ENCODE data around the gene ZNF654. TPM values are rescaled to one million over a fixed set of nuclear protein-coding genes. Genes with fewer than 3 reads are reported as not detected.
"Not testable (repeated sequence)": the region's sequence is repeated elsewhere in the genome, so short reads cannot be mapped to it uniquely, and the experiment has no call there.

ZNF654 gene
- polyA plus RNA-seq, 4 donors = 16.2 to 23.7 (median 19.4) TPM

- no peak for DNase-seq (ENCODE audit: low read depth in 4 of 4, low spot score in 2 of 4)
Observed at GRCh38 chr3:88133711-88134263, 74.7 kb downstream of the ZNF654 start.

GRCh38 chr3:88137836-88138235, 78.8 kb downstream of the ZNF654 start:
- no peak for DNase-seq (ENCODE audit: low read depth in 4 of 4, low spot score in 2 of 4)

DNA sequence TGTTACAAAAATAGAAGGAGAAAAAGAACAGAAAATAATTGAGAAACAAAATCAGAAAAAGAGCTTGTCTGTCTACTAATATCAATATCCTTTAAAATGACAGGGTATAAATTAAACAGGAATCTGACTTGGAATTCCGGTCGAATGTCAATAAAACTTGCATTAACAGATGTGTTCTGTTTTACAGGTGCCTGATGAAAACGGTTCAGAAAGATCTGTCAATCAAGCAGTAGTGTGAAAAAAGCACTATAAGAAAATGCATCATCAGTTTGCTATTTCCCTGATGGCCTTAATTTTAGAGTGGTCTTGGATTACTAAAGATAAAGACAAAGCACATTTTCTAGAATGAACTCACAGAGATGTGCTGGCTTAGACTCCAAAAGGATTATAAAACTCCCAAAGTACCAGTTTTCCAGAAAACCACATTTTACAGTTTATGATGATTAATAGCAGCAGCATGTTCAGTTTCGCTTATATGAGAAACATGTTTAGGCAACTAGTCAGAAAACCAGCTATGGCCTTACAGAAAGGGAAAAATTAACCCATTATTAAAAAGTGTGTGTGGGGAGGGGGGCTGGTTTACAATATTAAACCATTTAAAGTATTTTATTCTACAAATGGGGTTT, 82.5 kb downstream of the ZNF654 start:
- no peak for DNase-seq (ENCODE audit: low read depth in 4 of 4, low spot score in 2 of 4)

DNA sequence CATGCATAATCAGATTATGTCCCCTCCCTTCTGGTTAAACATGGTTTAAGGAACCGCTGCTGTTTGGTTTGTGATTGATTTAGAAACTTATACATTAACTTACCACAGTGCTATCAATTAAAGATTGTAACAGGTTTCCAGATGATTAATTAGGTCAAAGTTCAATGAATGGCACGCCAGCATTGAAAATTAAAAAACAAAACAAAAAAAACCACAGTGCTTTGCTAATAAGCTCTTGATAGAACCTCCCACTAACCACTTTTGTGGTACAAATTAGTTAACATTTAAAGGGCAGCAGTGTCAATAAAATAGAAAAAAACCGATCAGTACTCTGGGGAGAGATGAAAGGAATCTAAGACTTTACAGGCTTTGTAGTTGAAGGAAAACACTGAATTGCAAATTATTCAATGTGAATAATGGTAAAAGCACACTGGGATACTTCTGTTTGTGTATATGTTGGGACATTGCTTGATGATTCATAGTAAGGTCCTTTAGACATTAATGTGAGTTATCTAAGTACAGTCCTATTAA, 83.1 kb downstream of the ZNF654 start:
- no peak for DNase-seq (ENCODE audit: low read depth in 4 of 4, low spot score in 2 of 4)

DNA sequence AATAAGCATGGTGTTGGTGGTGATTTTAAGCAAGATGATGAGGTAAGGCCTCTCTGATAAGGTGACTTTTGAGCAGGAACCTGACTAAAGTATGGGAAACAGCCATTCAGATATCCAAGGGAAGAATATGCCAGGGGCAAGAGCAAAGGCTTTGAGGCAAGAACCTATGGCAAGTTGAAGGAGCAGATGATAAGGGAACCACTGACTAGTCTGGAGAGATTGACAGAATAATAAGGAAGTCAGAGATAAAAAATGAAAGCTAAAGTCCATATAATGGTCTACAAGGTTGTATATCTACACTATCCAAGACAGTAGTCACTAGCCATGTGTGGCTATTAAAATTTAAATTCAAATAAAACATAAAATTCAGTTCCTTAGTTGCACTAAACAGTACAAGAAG, 88.2 kb downstream of the ZNF654 start:
- DNase-seq (ENCODE audit: low read depth in 4 of 4, low spot score in 2 of 4) = no peak

DNA sequence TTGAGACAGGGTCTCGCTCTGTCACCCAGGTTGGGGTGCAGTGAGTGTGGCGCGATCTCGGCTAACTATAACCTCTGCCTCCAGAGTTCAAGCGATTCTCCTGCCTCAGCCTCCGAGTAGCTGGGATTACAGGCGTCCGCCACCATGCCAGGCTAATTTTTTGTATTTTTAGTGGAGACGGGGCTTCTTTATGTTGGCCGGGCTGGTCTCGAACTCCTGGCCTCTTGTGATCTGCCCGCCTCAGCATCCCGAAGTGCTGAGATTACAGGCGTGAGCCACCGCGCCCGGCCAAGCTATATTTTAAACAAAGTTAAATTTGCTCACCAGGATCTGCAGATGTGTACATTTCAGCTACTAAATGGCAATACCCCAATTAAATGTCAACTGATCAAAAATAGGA, 89.6 kb downstream of the ZNF654 start:
- no peak for DNase-seq (ENCODE audit: low read depth in 4 of 4, low spot score in 2 of 4)

GRCh38 chr3:88149101-88149508, 90.0 kb downstream of the ZNF654 start:
- peak in 2 of 4 donors; percentile 21 to 34 for DNase-seq (ENCODE audit: low read depth in 4 of 4, low spot score in 2 of 4)

DNA sequence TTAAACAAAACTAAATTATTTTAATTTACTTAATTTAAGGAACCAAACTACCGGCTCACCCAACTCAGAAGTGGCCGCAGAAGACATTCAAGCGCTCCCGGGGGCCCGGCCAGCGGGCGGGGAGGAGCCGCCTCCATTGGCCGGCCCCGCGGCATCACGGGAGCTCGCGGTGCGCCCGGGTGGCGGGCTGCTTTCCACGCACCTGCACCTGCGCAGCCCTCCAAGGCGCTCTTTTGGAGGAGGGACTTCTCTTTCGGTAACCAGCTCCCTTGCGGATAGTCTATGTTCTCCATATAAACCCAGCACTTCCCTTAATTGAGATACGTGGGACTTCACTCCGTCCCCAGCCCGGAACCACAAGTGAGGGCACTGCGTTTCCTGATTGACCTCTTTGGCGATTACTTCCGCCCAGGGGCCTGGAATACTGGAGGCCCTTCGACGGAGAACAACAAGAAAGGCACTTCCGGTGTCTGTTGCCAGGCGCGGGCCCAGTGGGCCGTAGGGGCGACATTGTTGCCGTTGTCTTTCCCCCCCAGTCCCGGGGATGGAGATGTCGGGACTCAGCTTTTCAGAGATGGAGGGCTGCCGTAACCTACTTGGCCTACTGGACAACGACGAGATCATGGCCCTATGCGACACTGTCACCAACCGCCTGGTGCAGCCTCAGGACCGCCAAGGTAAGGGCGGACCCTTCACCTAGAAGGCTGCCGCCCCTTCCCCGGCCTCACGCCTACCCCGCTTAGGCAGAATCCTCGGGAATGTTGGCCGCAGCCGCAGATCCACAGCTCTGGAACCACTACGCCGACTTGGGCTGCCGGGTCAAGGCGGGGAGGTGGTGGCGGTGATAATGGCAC, 90.7 kb downstream of the ZNF654 start, which contains the start of gene C3orf38:
Gene C3orf38 (plus strand): TSS at position 451 of the 854 bp plus-strand sequence. CDS start 94 bp downstream, at position 545.
- DNase-seq (ENCODE audit: low read depth in 4 of 4, low spot score in 2 of 4) = peak; percentile 84 to 97 (median 88)

GRCh38 chr3:88150371-88150770, 91.3 kb downstream of the ZNF654 start:
- DNase-seq (ENCODE audit: low read depth in 4 of 4, low spot score in 2 of 4) = peak in 2 of 4 donors; percentile 11 to 29

GRCh38 chr3:88150806-88151205, 91.8 kb downstream of the ZNF654 start:
- DNase-seq (ENCODE audit: low read depth in 4 of 4, low spot score in 2 of 4) = peak in 1 of 4 donors; percentile 6

GRCh38 chr3:88151358-88151757, 92.3 kb downstream of the ZNF654 start:
- DNase-seq (ENCODE audit: low read depth in 4 of 4, low spot score in 2 of 4) = no peak

- DNase-seq (ENCODE audit: low read depth in 4 of 4, low spot score in 2 of 4) = no peak
Observed at GRCh38 chr3:88152841-88153240, 93.8 kb downstream of the ZNF654 start.

- DNase-seq (ENCODE audit: low read depth in 4 of 4, low spot score in 2 of 4) = no peak
Observed at GRCh38 chr3:88166419-88166971, 107.4 kb downstream of the ZNF654 start.

DNA sequence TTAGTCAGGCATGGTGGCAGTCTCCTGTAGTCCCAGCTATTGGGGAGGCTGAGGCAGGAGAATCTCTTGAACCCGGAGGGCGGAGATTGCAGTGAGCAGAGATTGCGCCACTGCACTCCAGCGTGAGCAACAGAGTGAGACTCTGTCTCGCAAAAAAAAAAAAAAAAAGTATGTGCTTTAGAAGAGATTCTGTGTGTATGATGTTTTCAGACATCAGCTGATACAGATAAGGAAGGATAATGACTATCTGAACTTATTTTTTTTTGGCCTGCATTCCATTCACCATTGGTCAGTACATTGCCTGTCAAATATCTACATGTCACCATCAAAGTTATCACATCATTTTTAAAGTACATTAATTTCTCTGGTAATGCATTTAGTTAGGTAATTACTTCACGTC, 108.1 kb downstream of the ZNF654 start:
- no peak for DNase-seq (ENCODE audit: low read depth in 4 of 4, low spot score in 2 of 4)

GRCh38 chr3:88167704-88168103, 108.6 kb downstream of the ZNF654 start:
- no peak for DNase-seq (ENCODE audit: low read depth in 4 of 4, low spot score in 2 of 4)

DNA sequence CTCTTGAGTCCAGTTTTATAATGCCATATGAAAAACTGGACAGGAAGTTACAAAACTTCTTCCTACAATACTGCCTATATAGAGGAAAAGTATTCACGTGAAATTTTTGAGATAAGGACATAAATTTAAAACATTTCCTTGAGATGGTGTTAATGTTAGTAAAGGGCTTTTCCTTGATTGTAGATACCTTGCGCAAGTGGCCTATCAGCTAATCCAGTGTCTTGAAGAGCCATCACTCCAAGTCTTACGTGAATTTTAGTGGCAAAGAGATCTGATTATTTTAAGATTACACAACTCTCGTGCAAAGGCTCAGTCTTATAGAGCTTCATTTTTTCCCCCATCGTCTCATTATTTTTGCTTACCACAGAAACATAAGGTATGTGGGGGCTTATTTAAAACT, 109.1 kb downstream of the ZNF654 start:
- DNase-seq (ENCODE audit: low read depth in 4 of 4, low spot score in 2 of 4) = no peak

DNA sequence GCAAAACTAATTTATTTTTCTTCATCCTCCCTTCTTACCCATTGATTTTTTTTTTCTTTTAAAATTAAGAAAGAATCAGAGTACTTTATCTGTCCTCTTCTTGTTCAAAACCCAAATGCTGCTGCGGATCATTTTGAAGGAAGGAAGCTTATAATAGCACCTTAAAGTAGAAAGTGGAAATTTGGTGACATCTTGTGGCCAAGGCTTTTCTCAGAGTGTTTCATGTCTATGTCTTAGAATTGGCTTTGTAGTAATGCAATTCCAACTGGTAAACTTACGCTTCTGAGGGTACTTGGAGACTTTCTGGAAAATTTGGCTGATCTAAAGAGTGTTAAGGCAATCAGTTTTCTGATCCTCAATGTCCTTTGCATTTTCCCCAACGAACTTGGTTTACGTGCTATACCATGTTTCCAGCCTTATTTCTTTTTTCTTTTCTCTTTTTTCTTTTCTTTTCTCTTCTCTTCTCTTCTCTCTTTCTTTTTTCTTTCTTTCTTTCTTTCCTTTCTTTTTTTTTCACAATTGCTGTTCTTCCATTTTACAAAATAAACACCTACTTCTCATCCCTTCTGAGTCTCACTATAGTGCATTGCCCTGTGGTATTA, 121.4 kb downstream of the ZNF654 start:
- DNase-seq (ENCODE audit: low read depth in 4 of 4, low spot score in 2 of 4) = peak in 2 of 4 donors; percentile 15 to 45

- DNase-seq (ENCODE audit: low read depth in 4 of 4, low spot score in 2 of 4) = not testable (repeated sequence)
Observed at GRCh38 chr3:88182165-88182918, 123.3 kb downstream of the ZNF654 start.

GRCh38 chr3:88188436-88188835, 129.4 kb downstream of the ZNF654 start:
- DNase-seq (ENCODE audit: low read depth in 4 of 4, low spot score in 2 of 4) = no peak

GRCh38 chr3:88189361-88189810, 130.3 kb downstream of the ZNF654 start:
- DNase-seq (ENCODE audit: low read depth in 4 of 4, low spot score in 2 of 4) = no peak

Measured in left renal cortex interstitium (tissue), 4 donors.